ENCODE results near the gene CRLF1.

CRLF1 gene

DNA sequence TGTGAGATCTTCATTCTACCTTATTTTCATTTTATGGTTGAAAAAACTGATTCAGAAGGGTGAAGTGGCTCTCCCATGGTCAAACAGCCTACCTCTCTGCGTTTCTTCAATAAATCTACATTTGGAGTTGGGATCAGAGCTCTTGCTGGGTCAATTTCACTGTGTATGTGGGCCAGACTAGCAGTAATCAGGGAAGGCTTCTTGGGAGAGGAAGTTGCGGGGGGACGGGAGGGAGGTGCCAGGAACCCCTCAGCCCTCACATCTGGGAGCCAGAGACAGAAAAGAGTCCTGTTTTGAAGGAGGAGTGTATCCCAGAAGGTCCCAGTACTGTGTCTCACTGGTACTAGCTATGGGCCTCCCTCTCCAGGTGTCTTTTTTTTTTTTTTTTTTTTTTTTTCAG lies 48.0 kb downstream of the CRLF1 start:
- in situ Hi-C loops (cut with MboI; ENCODE audit: low sequenced_read_pairs) = no loop called here

DNA sequence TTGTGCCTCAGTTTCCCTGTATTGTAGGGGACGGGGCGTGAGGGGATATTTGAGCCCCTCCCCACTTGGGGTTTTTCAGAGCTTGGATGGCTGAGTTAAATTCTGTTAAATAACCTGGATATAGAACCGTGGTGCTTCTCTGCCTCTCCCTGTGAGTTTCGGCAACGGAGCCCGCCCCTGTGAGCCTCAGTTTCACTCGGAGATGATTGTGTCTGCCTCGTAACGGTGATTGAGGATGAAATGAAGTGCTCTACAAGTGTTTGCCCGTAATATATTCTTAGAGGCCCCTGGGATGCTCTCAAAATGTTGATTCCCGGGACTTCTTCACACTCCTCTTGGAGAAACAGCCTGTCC lies 48.4 kb downstream of the CRLF1 start:
- in situ Hi-C loops (cut with MboI; ENCODE audit: low sequenced_read_pairs) = no loop called here

DNA sequence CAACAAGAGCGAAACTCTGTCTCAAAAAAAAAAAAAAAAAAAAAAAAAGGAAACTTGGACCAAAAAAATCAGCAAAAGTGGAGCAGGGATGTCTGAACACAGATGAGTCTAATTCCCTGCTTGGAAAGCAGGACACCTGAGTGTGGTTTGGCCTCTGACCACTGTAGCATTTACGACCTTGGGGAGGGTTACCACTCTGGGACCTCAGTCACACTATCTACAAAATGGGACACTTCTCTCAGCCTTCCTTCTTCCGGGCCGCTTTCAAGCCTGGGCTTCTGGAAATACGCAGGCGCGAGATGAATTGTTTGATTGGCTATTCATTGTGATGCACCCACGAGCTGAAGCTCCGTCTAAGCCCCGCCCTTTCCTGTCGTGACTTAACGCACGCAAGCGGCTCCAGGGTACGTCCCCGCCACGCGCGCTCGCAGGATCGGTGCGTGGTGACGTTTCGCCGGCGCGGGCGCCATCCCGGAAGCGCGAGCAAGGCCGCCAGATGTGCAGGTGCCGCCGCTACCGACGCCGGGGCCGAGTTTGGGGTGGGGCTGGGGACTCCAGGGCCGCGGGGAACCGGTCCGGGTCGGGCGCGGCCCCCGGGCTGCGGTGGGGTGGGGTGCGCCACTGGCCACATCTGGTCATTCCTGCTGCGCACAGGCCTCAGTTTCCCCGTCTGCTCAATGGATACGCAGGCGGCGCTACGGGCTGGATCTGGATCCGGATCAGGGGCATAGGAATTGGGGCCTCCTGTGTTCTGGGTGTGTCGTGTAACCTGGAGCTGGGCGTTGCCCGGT lies 49.0 kb downstream of the CRLF1 start, which contains the start of gene KXD1:
Gene KXD1 (plus strand): TSS at position 460 of the 791 bp plus-strand sequence. CDS start 4,187 bp downstream, outside the sequence.
- in situ Hi-C loops (cut with MboI; ENCODE audit: low sequenced_read_pairs) = no loop called here

DNA sequence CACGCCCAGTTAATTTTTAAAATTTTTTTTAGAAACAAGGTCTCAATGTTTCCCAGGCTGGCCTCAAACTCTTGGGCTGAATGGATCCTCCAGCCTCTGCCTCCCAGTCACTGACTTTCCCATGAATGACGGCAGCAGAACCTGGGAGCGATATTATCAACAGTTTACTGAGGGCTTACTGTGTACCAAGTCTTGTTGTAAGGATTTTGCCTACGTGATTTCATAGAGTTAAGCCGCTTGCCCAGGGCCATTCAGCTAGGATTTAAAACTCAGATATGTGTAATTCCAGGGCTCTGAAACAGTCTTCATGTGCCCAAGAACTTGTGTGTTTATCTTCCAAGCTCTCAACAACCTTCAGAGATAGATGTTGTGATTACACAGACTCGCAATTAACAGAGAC lies 55.0 kb downstream of the CRLF1 start:
- in situ Hi-C loops (cut with MboI; ENCODE audit: low sequenced_read_pairs) = no loop called here

DNA sequence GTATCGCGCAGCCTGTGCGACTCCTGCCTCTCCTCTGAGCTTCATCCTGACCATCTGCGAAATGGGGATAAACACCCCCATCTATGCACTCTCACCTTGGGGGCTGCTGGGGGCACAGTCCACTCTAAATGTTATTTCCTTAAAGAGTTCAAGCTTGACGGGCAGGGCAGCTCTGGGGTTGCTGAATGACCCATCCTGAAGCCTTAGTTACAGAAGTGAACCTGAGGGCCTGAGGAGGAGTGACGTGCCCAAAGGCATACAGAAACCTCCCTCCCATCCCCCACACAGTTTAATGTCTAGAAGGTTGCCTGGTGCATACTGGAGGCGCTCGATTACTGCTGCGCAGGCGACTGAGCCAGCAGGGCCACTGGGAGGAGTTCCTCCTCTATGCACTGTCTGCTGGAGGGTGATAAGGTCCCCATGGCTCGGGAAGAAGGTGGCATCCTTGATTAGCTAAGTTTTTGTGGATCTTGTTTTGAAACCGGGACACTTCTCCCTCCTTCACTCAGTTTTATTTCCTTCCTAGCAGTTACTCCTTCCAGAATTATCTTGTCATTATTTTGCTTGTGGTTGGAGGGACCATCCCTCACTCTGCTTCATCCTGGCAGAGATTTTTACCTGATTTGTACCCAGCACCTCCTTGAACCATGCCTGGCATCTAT lies 62.7 kb downstream of the CRLF1 start:
- in situ Hi-C loops (cut with MboI; ENCODE audit: low sequenced_read_pairs) = no loop called here

All from HL-60/S4 treated with retinoic acid at 250 ng/mL for 4 days and 3 days (cell line).